ENCODE data around the gene CLEC7A.
A peak's percentile ranks its signal among the peaks of the same experiment; 100 is the strongest.

CLEC7A gene

DNA sequence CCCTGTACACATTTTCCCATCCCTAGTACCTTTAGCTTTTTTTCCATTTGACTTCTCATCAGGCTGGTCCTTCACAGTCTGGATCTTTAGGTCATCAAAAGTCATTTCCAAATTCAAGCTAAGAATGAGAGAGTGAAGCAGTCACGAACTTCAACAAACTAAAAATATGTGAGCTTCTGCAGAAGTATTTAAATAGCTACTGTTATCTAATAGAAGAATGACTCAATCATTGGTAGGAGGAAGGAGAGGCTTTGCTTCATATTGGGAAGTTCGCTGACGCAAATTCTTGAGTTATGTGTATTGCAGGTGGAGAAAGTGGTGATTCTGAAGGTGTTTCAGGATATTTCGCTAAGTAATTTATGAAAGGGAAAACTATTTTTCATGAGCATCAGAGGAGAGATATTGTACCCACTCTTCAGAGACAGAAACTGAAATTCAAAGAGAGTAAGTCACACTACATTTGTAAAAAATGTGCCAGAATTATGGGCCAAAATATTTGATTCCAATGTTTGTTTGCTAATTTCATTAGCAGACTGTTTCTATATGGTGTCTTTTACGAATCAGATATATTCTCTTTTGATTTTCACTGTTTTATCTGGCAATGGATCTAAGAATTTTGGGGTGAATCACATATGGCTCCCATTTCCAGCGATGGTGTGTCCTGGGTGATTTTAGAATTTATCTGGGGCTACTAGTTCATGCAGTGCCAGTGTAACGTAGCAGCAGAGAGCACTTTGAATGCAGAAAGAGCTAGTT is 42.2 kb upstream of the CLEC7A start, which contains the start of gene OLR1:
Gene OLR1, minus strand, starts transcription at position 160 of the 756 bp plus-strand sequence. Its CDS starts 55 bp downstream, at position 105.
- no peak for DNase-seq
- Histone ChIP-seq H3K36me3 (replicated peaks) (no peaks in the 10 kb centered on the region), H3K27ac (no peak within 1 kb of the TSS), H3K4me3 (ENCODE audit: low read depth, low read length) (no peak within 1 kb of the TSS), H3K27me3 (replicated peaks) (no peaks in the 10 kb centered on the region)
- TF ChIP-seq CTCF (IDR thresholded peaks at IDR 0.05; ENCODE audit: low read depth, low read length, missing control alignments): no peak
- in situ Hi-C loops (cut with HindIII; ENCODE audit: low pct_ligation_motif_present, low sequenced_read_pairs): no loop called here

GRCh38 chr12:10170216-10170615 is 40.2 kb upstream of the CLEC7A start:
- in situ Hi-C loops (cut with HindIII; ENCODE audit: low pct_ligation_motif_present, low sequenced_read_pairs): no loop called here
- H3K4me3 ChIP-seq (ENCODE audit: low read depth, low read length): no peak overlapping the region

GRCh38 chr12:10169104-10169503 is 39.1 kb upstream of the CLEC7A start:
- no peak overlapping the region for H3K4me3 ChIP-seq (ENCODE audit: low read depth, low read length)
- in situ Hi-C loops (cut with HindIII; ENCODE audit: low pct_ligation_motif_present, low sequenced_read_pairs): no loop called here
- H3K36me3 ChIP-seq (replicated peaks): no peaks in the 10 kb centered on the region
- H3K27me3 ChIP-seq (replicated peaks): no peaks in the 10 kb centered on the region
- no peak for DNase-seq
- no peak for TF ChIP-seq CTCF (IDR thresholded peaks at IDR 0.05; ENCODE audit: low read depth, low read length, missing control alignments)
- H3K27ac ChIP-seq: no peak overlapping the region

More at GRCh38 chr12:10170216-10170615, 40.2 kb upstream of the CLEC7A start:
- Histone ChIP-seq H3K36me3 (replicated peaks) (no peaks in the 10 kb centered on the region), H3K27ac (no peak overlapping the region), H3K27me3 (replicated peaks) (no peaks in the 10 kb centered on the region)
- no peak for TF ChIP-seq CTCF (IDR thresholded peaks at IDR 0.05; ENCODE audit: low read depth, low read length, missing control alignments)
- no peak for DNase-seq

DNA sequence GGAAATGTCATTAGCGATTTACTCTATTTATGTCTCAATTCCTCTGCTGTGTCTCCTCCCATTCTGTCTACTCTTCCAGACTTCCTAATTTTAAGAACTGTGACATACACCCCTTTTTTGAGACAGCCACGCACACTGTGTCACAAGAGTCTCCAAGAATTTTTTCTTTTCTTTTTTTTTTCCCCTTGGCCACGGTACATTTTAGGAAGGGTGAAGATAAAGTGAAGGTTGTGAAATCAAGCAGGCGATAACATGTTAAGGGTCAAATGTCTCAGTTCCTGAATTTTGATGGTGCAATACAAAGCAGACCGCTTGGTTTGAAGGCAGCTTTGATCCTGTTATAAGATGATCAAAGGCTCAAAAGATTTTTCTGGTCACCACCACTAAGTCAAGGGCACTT is 37.6 kb upstream of the CLEC7A start:
- no peak for DNase-seq
- no peak for TF ChIP-seq CTCF (IDR thresholded peaks at IDR 0.05; ENCODE audit: low read depth, low read length, missing control alignments)
- no peaks in the 10 kb centered on the region for H3K36me3 ChIP-seq (replicated peaks)
- H3K4me3 ChIP-seq (ENCODE audit: low read depth, low read length): no peak overlapping the region
- H3K27me3 ChIP-seq (replicated peaks): no peaks in the 10 kb centered on the region
- in situ Hi-C loops (cut with HindIII; ENCODE audit: low pct_ligation_motif_present, low sequenced_read_pairs): no loop called here
- H3K27ac ChIP-seq: no peak overlapping the region

GRCh38 chr12:10165421-10165820 is 35.4 kb upstream of the CLEC7A start:
- H3K36me3 ChIP-seq (replicated peaks): no peaks in the 10 kb centered on the region
- H3K4me3 ChIP-seq (ENCODE audit: low read depth, low read length): no peak overlapping the region
- in situ Hi-C loops (cut with HindIII; ENCODE audit: low pct_ligation_motif_present, low sequenced_read_pairs): no loop called here
- no peak for TF ChIP-seq CTCF (IDR thresholded peaks at IDR 0.05; ENCODE audit: low read depth, low read length, missing control alignments)
- no peaks in the 10 kb centered on the region for H3K27me3 ChIP-seq (replicated peaks)
- no peak overlapping the region for H3K27ac ChIP-seq
- DNase-seq: peak; percentile 14

DNA sequence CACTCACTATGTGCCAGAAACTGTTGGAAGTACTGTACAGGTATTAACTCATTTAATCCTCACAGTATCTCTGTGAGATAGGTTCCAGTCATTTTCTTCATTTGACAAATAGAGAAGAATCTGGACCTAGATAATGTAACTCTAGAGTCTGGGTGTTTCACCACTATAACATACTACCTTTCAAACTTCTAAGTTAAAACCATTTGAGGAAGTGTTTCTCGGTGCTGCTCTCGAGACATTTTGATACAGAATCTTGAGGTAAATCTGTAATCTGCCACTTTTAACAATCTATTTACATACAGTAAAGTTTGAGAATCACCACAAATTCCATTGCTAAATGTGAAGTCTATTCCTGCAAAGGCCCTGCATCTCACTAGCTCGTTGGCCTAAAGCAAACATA is 33.1 kb upstream of the CLEC7A start:
- no peak for TF ChIP-seq CTCF (IDR thresholded peaks at IDR 0.05; ENCODE audit: low read depth, low read length, missing control alignments)
- no peak overlapping the region for H3K27ac ChIP-seq
- H3K27me3 ChIP-seq (replicated peaks): no peaks in the 10 kb centered on the region
- DNase-seq: no peak
- H3K4me3 ChIP-seq (ENCODE audit: low read depth, low read length): no peak overlapping the region
- H3K36me3 ChIP-seq (replicated peaks): no peaks in the 10 kb centered on the region
- in situ Hi-C loops (cut with HindIII; ENCODE audit: low pct_ligation_motif_present, low sequenced_read_pairs): no loop called here

All from brain microvascular endothelial cell (primary cell).